DMS 273 (cell line): ENCODE measurements around the gene FBLN7.

Experiments
- DNase-seq: peaks from one replicate; lab custom pipeline; 2025; ENCODE audit not compliant: unreplicated experiment; lab: John Stamatoyannopoulos, UW

FBLN7 gene

GRCh38 chr2:112155331-112156151, 17.4 kb downstream of the FBLN7 start:
- DNase-seq: no peak

GRCh38 chr2:112156152-112156986, 18.2 kb downstream of the FBLN7 start:
- DNase-seq: no peak

- DNase-seq: no peak
Observed at GRCh38 chr2:112157472-112157871, 19.3 kb downstream of the FBLN7 start.

DNA sequence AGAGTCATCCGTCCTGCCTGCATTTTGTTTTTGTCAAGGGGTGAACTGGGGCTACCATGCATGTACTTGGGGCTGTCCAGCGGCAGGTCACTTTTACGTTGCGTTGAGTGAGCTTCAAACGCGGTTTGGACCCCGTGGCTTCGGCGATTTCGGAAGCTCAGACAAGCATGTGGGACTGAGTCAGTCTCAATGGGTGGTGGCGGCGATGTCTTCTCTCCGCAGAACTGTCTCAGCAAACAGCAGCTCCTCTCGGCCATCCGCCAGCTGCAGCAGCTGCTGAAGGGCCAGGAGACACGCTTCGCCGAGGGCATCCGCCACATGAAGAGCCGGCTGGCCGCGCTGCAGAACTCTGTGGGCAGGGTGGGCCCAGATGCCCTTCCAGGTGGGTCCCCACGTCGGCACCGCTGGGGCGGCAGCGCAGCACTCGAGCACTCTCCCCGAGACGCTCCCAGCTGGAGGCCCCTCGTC, 21.3 kb downstream of the FBLN7 start:
- no peak for DNase-seq

GRCh38 chr2:112160283-112161250, 22.4 kb downstream of the FBLN7 start:
- no peak for DNase-seq

DNA sequence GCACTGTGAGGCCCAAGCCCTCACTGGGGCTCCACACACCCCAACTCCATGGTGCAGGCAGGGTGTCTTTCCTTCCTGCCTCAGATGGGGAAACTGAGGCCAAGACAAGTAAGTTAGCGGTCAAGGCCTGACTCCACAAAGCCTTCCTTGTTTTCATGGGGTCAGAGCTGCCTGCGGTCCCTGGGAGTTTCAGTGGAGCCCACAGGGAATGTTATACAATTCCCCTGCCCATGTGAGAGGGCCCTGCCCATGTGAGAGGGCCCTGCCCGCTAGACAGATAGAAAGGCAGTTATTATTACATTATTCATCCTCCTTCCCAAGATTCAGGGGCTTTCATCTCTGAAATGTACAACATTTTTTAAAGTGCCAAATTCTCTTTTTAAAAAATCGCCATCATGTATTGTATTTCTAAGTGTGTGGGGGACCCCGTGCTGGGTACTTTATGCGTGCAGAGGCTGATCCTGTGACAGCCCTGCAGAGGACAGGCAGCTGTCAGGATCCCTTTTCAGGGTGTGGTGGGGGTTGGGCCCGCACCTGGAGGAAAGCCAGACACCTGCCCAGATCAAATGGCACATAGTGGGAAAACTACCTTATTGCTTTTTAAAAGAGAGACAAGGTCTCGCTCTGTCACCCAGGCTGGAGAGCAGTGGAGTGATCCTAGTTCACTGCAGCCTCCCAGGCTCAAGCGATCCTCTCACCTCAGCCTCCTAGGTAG, 23.4 kb downstream of the FBLN7 start:
- DNase-seq: no peak

DNA sequence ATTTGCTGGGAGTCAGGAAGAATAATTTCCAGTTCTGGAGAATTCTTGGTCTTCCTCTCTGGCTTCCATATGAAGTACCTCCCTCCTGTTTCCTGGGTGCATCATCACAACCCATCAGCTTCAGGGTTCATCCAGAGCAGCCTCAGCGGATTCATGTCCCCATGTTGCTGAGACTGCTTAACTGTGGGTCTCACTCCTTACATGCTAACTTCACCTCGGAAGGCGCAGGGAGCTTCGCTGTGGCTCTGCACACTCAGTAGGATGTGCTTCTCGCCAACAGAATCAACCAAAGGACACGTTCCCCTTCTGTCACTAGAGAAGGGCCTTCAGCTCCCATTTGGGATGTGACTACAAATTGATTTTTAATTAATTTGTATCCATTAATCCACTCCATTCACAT, 24.2 kb downstream of the FBLN7 start:
- no peak for DNase-seq

- DNase-seq: no peak
Observed at GRCh38 chr2:112162956-112163355, 24.8 kb downstream of the FBLN7 start.

DNA sequence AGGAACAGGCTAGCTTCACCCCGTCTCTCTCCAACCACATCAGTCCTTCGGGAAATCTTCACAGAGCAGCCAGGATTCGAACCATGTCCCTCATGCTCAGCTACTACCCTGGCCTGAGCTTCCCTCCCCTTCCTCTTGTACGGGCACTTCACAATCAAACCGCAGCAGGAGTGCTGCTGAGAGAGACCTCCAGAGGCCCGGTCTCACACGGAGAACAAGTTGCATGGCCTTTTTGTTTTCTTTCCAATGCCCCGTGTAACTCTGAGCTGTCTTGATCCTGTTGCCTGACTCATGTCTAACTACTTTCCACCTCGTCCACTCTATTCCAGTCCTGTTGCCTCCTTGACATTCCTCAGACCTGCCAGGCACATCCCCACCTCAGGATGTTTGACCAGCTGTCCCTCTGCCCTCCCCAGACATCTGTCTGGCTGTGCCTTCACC, 25.4 kb downstream of the FBLN7 start:
- no peak for DNase-seq

DNA sequence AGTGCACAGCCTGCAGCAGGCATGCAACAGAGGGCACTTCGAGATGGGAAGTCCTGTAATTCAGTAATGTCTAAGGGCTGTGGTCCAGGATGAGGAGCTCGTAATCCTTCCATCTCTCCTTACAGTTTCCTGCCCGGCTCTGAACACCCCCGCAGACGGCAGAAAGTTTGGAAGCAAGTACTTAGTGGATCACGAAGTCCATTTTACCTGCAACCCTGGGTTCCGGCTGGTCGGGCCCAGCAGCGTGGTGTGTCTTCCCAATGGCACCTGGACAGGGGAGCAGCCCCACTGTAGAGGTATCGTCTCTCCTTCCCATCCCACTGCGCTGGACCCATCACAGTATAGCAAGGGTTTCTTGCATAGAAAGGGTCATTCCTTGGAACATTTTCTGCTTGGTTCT, 26.7 kb downstream of the FBLN7 start:
- DNase-seq: no peak

DNA sequence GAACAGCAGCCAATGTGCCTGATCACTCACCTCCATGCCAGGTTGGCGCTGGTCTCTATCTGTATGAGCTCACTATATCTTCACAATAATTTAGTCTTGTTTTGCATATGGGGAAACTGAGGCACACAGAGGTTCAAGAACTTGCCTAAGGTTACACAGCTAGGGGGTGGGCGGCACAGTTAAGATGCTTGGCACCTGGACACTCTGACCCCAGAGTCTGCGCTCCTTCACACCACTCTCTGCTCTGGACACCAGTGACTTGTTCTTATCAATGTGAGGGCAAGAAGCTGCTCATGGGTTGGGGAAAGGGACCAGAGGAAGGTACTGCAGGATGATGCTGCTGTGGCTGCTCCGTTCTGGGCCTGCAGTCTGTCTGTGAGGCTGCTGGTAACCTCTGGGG, 27.1 kb downstream of the FBLN7 start:
- DNase-seq: no peak

DNA sequence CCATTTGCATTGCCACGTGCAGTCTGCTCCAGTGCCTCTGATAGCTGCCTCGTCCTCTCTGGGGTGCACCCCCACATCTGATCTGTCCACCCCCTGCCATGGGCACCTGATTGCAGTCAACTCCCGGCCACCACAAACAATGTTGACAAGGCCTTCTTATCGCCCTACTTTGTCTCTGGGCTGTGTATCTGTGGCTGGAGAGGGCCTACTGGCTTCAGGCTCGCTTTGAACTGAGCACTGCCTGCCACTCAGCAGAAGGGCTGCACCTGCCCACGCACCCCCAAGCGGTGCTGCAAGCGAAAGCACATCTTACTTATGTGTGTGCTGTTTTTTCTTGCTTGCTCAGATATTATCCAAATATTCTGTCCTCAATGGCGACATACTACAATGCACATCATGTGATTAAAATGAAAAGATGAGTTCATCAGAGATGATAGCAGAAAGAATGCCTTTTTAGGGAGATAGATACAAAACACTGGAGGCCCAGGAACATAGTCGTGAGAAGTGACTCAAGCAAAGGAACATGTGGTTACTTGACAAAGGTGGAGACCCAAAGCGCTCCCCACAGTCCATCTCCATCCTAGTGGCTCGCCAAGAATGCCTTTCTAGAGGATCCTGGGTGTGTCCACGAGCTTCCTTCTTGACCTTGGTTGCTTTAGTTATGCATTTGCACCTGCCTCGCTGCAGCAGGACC, 28.8 kb downstream of the FBLN7 start:
- no peak for DNase-seq

GRCh38 chr2:112168422-112169124, 30.4 kb downstream of the FBLN7 start:
- no peak for DNase-seq

- no peak for DNase-seq
Observed at GRCh38 chr2:112170495-112170894, 32.3 kb downstream of the FBLN7 start.

GRCh38 chr2:112173646-112174319, 35.6 kb downstream of the FBLN7 start:
- no peak for DNase-seq

DNA sequence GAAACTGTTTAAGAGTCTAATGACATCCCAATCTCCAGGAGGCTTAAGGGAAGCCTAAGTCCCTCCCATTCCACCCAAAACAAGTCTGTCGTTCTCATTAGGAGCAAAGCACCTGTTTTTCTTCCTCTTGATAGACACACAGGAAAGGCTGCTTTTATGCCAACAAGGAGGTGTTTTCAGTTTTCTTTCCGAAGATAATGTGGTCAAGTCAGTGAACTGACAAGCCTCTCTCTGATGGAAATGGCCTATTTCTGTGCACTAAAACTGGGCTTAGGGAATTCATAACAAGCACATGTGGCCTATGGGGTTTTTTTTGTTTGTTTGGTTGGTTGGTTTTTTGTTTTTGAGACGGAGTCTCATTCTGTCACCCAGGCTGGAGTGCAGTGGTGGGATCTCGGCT, 36.2 kb downstream of the FBLN7 start:
- DNase-seq: no peak

DNA sequence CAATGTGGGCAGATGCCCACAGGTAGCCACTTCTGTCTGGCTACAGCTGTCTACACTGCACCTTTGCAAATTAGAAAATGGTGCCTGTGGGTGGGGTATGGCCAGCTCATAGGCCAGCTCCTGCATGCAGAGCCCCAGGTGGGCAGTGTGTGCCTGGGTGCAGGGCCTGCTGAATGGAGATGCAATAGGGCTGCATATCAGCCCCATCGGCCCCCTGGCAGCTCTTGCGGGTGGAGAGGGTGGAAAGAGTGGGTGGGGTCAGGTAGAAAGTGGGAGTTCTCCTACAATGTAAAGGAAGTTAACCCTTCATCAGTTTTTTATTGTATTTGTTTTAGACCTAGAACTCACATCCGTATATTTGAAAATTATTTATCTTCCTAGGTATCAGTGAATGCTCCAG, 37.1 kb downstream of the FBLN7 start:
- DNase-seq: no peak

- DNase-seq: no peak
Observed at GRCh38 chr2:112175958-112176573, 37.9 kb downstream of the FBLN7 start.
